ENCODE results near the gene IL17RA.

The IL17RA gene

GRCh38 chr22:17117890-17118289, 33.1 kb downstream of the IL17RA start:
- TF ChIP-seq CTCF (IDR thresholded peaks at IDR 0.05; ENCODE audit: low read depth, low read length, missing control alignments), result no peak
- no peak for DNase-seq
- Histone ChIP-seq H3K27me3 (replicated peaks) (peaks cover 15% of the 10 kb centered on the region), H3K36me3 (replicated peaks) (no peaks in the 10 kb centered on the region), H3K4me3 (ENCODE audit: low read depth, low read length) (no peak overlapping the region), H3K27ac (no peak overlapping the region)
- in situ Hi-C loops (cut with HindIII; ENCODE audit: low pct_ligation_motif_present, low sequenced_read_pairs), result no loop called here

- H3K27me3 ChIP-seq (replicated peaks), result peaks cover 15% of the 10 kb centered on the region
- no peak overlapping the region for H3K27ac ChIP-seq
- H3K36me3 ChIP-seq (replicated peaks), result no peaks in the 10 kb centered on the region
- TF ChIP-seq CTCF (IDR thresholded peaks at IDR 0.05; ENCODE audit: low read depth, low read length, missing control alignments), result no peak
- no peak for DNase-seq
- H3K4me3 ChIP-seq (ENCODE audit: low read depth, low read length), result no peak overlapping the region
- in situ Hi-C loops (cut with HindIII; ENCODE audit: low pct_ligation_motif_present, low sequenced_read_pairs), result no loop called here
Observed at GRCh38 chr22:17118342-17118741, 33.5 kb downstream of the IL17RA start.

- peaks cover 15% of the 10 kb centered on the region for H3K27me3 ChIP-seq (replicated peaks)
- H3K4me3 ChIP-seq (ENCODE audit: low read depth, low read length), result no peak overlapping the region
- no peak overlapping the region for H3K27ac ChIP-seq
- in situ Hi-C loops (cut with HindIII; ENCODE audit: low pct_ligation_motif_present, low sequenced_read_pairs), result no loop called here
- H3K36me3 ChIP-seq (replicated peaks), result no peaks in the 10 kb centered on the region
- TF ChIP-seq CTCF (IDR thresholded peaks at IDR 0.05; ENCODE audit: low read depth, low read length, missing control alignments), result peak; percentile 44
- DNase-seq, result no peak
Observed at GRCh38 chr22:17119481-17120202, 34.8 kb downstream of the IL17RA start.

GRCh38 chr22:17120281-17120680, 35.5 kb downstream of the IL17RA start:
- H3K27ac ChIP-seq, result no peak overlapping the region
- no peaks in the 10 kb centered on the region for H3K36me3 ChIP-seq (replicated peaks)
- H3K4me3 ChIP-seq (ENCODE audit: low read depth, low read length), result no peak overlapping the region
- peaks cover 15% of the 10 kb centered on the region for H3K27me3 ChIP-seq (replicated peaks)
- no peak for DNase-seq
- in situ Hi-C loops (cut with HindIII; ENCODE audit: low pct_ligation_motif_present, low sequenced_read_pairs), result no loop called here
- no peak for TF ChIP-seq CTCF (IDR thresholded peaks at IDR 0.05; ENCODE audit: low read depth, low read length, missing control alignments)

GRCh38 chr22:17120711-17121232, 36.0 kb downstream of the IL17RA start:
- Histone ChIP-seq H3K27ac (no peak overlapping the region), H3K27me3 (replicated peaks) (peaks cover 15% of the 10 kb centered on the region), H3K36me3 (replicated peaks) (no peaks in the 10 kb centered on the region), H3K4me3 (ENCODE audit: low read depth, low read length) (peak overlapping the region; percentile 38)
- in situ Hi-C loops (cut with HindIII; ENCODE audit: low pct_ligation_motif_present, low sequenced_read_pairs), result no loop called here
- no peak for DNase-seq
- no peak for TF ChIP-seq CTCF (IDR thresholded peaks at IDR 0.05; ENCODE audit: low read depth, low read length, missing control alignments)
